Skin of body (tissue), 2 donors: ENCODE results near the gene ZNF621. TPM values are rescaled to one million over a fixed set of nuclear protein-coding genes. Genes with fewer than 3 reads are reported as not detected.
"Not testable (repeated sequence)": the region's sequence is repeated elsewhere in the genome, so short reads cannot be mapped to it uniquely, and the experiment has no call there.

Experiments used
- DNase-seq: peaks from one replicate; lab custom pipeline; 2025; lab: John Stamatoyannopoulos, UW
- total RNA-seq: library from RNA; depleted of rRNA; stranded (reverse); fragments of >200 nt; gene quantifications from one replicate; pipeline ENCODE4 v1.2.3, GENCODE V29; 2014

Gene ZNF621
- total RNA-seq, 1 donor from 2014 or later = 12.9 TPM

- no peak for DNase-seq
These were observed 9.5 kb downstream of the ZNF621 start for GRCh38 chr3:40534283-40534682.

GRCh38 chr3:40546816-40547215 lies 22.1 kb downstream of the ZNF621 start:
- DNase-seq = no peak

GRCh38 chr3:40550167-40550566 lies 25.4 kb downstream of the ZNF621 start:
- DNase-seq = no peak

- DNase-seq = no peak
These were observed 32.9 kb downstream of the ZNF621 start for GRCh38 chr3:40557575-40558161.

GRCh38 chr3:40562482-40562881 lies 37.7 kb downstream of the ZNF621 start:
- not testable (repeated sequence) for DNase-seq

GRCh38 chr3:40565629-40566028 lies 40.9 kb downstream of the ZNF621 start:
- not testable (repeated sequence) for DNase-seq

GRCh38 chr3:40566694-40567093 lies 41.9 kb downstream of the ZNF621 start:
- no peak for DNase-seq

- no peak for DNase-seq
These were observed 47.8 kb downstream of the ZNF621 start for GRCh38 chr3:40572588-40572987.

GRCh38 chr3:40574050-40574449 lies 49.3 kb downstream of the ZNF621 start:
- DNase-seq = no peak

- DNase-seq = no peak
These were observed 49.9 kb downstream of the ZNF621 start for GRCh38 chr3:40574661-40575060.

- no peak for DNase-seq
These were observed 51.6 kb downstream of the ZNF621 start for GRCh38 chr3:40576396-40576795.

- peak; percentile 27 for DNase-seq
These were observed 55.8 kb downstream of the ZNF621 start for GRCh38 chr3:40580494-40581091.

- no peak for DNase-seq
These were observed 56.4 kb downstream of the ZNF621 start for GRCh38 chr3:40581166-40581565.

- DNase-seq = no peak
These were observed 57.8 kb downstream of the ZNF621 start for GRCh38 chr3:40582401-40583027.

- no peak for DNase-seq
These were observed 58.9 kb downstream of the ZNF621 start for GRCh38 chr3:40583691-40584090.

- peak; percentile 87 for DNase-seq
These were observed 59.9 kb downstream of the ZNF621 start for GRCh38 chr3:40584625-40585189.

GRCh38 chr3:40585381-40586016 lies 60.7 kb downstream of the ZNF621 start:
- no peak for DNase-seq

- DNase-seq = no peak
These were observed 62.1 kb downstream of the ZNF621 start for GRCh38 chr3:40586901-40587300.

- no peak for DNase-seq
These were observed 63.6 kb downstream of the ZNF621 start for GRCh38 chr3:40588406-40588805.
